HG02840 (cell line): Measurements from ENCODE around the gene PC.

ENCODE experiments used
- ATAC-seq: cut with Tn5 transposase; IDR thresholded peaks from one replicate; pipeline ENCODE4 v1.9.1; 2021; ENCODE audit warnings: mild to moderate bottlenecking, moderate library complexity, moderate number of reproducible peaks; ENCODE audit not compliant: unreplicated experiment, low FRiP score

The PC gene

DNA sequence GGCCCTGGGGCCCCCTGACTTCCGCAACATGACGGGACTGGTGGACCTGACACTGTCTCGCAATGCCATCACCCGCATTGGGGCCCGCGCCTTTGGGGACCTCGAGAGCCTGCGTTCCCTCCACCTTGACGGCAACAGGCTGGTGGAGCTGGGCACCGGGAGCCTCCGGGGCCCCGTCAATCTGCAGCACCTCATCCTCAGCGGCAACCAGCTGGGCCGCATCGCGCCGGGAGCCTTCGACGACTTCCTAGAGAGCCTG is 100.3 kb downstream of the PC start:
- no peak for ATAC-seq

- ATAC-seq: no peak
Measured at GRCh38 chr11:66857234-66857926, 100.8 kb downstream of the PC start.

DNA sequence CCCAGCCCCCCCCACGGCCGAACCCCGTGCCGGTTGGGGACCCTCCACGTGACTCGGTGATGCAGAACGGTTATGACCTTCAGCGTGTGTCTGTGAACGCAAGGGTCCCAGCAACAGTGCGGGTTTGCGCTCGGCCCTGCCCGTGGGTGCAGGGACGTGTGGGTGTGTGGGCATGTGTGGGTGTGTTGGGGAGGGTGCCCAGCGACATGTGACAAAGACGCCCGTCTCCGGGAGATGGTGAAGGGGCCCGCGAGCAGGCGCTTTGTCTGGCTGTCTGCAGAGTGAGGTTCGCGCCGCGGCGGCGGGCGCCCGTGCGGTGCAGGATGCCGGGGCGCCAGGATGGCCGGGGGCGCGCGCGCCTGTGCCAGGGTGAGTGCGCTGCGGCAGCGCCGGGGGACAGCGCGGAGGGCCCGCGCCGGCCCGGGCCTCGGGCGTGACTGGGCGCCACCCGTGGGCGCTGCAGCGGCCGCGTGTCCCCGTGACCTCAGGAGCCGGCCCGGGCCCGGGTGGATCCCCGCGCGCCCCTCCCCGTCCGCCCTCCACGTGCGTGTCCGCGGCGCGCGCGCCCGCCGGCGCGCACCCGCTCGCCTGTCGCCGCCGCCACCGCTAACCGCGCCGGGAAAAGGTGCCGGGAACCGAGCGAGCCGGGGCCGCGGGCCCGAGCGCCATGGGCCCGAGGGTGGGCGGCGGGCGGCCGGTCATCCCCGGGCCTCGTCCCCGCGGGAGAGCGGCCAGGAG is 101.5 kb downstream of the PC start, which contains the start of gene LRFN4:
TSS of gene LRFN4 (plus strand) at position 569 of the 738 bp plus-strand sequence. CDS start 681 bp downstream, outside the sequence.
- peak; percentile 8 for ATAC-seq

DNA sequence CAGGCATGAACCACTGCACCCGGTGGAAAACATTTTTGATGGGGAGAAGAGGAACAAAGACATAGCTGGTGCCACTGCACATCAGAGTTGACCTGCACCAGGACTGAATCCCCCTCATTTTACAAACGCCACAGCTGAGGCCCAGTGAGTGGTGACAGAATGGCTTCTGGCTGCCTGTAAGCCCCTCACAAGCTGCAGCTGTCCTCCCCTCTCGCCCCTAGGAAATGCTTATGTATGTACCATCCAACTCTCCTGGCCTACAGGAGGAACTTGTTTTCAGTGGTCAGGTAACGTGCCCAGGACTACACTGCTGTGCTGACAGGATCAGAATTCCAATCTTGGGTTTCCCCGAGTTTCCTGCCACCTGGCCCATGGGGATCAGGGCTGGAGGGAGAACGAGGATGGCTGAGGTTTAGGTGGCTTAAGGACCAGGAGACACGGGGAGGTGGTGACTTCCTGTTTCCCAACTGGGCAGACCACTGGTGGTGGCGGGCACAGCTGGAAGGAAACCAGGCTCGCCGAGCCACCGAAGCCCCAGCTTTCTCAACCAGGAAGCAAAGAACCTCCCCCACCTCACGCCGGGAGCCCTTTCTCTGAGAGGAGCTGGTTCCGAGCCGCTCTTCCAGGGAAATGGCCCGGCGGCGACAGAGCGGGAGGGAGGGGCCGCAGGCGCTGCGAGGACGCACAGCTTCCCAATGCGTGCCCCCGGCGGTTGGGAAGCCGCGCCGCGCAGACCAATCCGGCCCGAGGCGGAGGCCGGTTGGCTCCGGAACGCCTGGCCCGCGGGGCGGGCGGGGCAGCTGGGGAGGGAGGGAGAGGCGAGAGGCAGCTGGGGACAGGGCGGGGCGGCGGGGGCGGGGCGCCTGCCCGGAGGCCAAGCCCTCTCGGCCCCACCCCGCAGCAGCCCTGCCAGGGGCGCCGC is 102.3 kb downstream of the PC start:
- ATAC-seq: peak; percentile 64

DNA sequence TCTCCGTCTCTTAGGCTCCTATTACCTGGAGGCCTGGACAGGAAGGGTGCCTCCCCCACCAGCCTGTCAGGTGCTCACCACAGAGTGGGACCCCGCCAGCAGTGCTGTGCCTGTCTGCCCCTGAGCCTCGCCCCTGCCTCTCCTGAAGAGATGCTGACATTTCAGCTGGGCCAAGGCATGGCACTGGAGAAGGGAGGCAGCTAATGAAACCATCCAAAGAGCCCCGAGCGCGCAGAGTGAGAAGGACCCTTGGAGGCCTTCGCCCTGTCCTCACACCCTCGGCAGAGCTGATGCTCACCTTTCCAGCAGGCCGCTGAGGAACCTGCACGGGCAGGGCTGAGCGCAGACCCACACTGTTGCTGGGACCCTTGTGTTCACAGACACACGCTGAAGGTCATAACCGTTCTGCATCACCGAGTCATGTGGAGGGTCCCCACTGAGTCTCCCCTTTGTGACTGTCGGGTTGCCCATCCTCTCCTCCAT is 103.4 kb downstream of the PC start:
- no peak for ATAC-seq

DNA sequence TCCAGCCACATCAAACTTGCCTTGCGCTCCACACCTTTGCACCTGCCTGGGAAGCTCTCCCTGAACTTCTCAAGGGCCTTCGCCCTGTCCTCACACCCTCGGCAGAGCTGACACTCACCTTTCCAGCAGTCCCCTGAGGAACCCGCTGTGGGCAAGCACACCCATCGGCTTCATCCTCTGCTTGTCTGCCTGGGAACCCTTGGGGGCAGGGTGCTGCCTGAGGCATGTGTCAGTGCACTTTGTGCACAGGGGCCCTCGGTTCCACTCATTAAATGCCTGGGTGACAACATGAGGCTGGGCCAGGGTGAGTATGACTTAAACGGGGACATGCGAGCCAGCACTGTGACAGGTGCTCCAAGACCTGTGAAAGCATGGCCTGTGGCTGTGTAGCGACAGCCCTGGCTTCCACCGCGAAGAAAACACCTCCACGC is 103.9 kb downstream of the PC start:
- ATAC-seq: no peak

DNA sequence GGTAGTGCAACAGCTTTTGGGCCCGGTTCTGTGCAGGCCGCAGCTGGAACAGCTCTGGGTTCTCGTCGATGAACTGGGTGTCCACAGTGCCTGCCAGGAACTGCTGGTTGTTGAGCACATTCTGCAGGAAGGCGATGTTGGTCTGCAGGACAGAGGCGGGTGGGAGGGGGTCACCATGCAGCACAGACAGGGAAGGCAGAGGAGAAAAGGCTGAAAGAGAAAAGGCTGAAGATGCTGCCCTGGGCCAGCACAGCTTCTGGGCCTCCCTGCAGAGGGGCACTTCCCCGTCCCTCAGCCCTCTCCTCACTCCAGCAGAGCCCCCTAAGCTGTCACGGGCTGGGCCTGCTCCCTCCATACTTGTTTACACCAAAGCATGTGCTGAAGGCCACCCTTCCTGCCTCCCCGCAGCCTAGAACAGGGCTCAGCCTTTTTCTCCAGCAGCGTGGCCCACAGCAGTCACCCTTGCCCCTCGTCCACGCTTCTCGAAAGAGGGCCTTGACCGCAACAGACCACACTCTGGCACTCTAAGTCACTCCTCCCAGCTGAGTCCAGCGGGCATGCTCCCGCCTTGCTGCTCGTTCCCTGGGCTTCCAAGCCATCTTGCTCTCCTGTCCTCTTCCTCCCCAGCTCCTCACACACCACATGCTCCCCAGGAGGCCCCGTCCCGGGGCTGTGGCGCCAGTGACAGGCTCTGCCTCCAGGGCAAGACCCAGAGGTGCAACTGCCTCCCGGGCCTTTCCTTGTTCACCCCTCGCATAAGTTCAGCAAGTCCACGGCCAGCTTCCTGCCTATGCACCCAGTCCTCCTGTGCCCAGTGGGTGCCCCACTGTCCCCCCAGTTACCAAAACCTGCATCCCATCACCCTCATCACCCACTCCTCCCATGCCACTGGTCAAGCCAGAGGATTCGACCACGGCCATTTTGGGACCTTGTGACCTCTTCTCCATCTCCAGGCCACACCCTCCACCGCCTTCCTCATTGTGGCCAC is 104.6 kb downstream of the PC start:
- no peak for ATAC-seq

- no peak for ATAC-seq
Measured at GRCh38 chr11:66852466-66853241, 105.5 kb downstream of the PC start.

DNA sequence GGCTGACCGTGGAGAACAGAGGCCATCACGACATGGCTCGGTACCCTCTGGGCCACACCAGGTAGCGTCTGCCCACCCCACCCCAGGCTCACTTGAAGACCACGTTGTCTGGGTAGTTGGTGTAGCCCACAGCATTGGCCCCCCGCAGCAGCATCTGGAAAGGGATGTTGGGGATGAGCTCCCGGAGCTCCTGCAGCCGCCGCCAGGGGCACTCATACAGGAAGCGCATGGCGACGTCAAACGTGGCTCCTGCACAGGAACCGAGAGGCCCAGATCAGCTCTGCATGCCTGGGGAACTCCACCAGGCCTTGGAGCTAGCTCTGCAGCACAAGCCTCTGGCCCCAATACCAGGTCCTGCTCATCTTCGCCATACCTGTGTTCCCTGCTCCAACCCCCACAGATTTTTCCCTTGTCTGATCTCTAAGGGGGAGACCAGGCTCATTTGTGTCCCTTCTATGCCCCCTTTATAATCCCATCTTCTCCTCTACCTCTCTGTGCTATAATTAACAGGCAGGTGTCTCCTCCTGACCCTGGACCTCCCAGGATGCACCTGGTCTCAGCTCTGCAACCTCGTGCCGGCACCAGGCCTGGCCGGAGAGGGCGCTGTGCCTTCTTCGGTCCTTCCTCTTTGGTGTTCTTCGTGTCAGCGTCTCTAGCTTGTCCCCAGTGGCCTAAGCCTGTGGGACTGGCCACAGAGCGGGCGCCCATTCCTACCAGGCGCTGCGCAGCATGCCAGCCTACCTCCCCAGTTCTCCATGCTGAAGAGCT is 106.3 kb downstream of the PC start:
- no peak for ATAC-seq

- ATAC-seq: no peak
Measured at GRCh38 chr11:66851239-66851596, 107.0 kb downstream of the PC start.

DNA sequence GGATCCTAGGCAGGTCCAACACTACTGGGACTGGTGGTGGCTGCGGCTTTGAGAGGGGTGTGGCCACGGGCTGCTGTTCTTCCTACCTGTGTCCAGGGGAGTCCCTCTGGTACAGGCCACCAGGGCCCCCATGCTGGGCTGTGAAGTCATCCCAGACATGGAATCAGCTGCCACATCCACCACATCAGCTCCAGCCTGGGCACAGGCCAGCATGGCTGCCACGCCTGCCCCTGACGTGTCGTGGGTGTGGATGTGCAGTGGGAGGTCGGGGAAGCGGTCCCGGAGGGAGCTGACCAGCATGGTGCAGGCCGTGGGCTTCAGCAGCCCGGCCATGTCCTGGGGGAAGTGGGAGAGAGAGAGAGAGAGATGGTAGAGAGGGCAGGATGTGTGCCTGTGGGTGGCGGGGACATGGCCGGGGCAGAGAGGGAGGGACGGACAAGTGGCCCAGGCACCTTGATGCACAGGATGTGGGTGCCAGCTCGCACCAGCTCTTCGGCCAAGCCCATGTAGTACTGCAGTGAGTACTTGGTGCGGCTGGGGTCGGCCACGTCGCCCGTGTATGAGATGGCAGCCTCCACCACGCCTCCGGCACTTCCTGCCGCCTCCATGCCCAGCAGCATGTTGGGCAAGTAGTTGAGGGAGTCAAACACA is 107.5 kb downstream of the PC start:
- ATAC-seq: no peak

DNA sequence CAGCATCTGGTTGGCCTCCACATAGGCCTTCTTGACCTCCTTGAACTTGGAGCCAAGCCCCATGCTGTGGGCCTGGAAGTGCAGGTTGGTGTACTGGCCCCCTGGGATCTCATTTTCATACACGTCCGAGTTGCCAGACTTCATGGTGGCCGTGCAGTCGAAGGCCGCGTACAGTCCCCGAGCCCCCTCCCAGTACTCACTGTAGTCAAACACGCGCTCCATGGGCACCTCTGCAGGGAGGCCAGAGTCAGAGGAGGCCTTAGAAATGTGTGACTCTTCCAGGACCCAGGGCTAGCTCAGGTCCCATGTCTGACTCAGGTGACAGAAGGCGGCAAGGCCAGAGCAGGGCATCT is 108.0 kb downstream of the PC start:
- ATAC-seq: no peak

GRCh38 chr11:66849501-66850234 is 108.5 kb downstream of the PC start:
- ATAC-seq: no peak

DNA sequence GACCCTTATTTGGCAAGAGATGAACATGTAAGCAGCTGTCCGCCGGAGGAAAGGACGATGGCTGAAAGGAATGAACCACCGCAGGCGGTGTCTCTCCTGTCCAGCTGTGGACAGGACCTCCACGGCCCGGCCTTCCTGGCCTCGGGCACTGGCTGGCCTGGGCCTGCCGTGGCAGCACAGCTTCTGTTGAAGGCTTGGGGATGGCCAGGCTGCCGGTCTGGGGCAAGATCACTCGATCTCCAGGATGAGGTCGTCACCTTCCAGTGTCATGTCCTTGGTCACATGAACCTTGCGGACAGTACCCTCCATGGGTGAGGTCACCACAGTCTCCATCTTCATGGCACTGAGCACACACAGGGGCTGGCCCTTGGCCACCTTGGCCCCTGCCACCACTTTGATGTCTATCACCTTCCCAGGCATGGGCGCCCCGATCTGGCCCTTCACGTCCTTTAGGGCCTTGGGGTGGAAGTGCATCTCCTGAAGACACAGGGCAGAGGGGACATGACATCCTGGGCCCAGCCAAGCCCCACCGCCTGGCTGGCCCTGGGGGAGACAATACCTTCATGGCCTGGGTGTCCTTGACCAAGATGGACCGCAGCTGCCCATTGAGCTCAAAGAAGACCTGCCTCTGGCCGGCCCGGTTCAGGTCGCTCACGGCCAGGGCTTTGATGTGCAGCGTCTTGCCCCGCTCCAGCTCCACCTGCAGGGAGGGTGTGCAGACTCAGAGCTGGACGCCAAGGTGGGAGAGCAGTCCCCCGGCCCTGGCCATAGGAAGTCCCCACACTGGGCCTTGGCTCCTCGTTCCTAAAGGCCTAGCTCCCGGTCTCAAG is 109.3 kb downstream of the PC start:
- ATAC-seq: no peak

GRCh38 chr11:66847461-66848232 is 110.5 kb downstream of the PC start:
- ATAC-seq: no peak

DNA sequence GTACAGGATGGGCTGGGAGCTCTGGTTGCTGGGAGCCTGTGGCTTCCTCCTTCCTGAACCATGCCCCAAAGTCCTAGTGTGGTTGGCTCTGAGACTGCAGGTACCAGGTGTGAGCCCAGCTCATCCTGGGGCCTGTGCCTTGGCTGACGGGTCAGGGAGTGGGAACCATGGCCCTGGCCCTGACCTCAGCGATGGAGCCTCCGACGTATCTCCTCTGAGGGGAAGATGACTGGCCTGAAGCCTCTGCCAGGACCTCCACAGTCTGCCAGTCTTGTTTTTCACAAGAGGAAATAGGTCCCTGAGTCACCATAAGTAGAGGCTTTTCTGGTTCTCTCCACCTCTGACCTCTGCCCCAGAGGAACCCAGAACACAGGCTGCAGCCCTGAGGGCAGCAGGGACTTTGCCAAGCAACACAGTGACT is 111.5 kb downstream of the PC start:
- no peak for ATAC-seq
